Measurements from ENCODE around the gene MTAP. TPM values are rescaled to one million over a fixed set of nuclear protein-coding genes. Genes with fewer than 3 reads are reported as not detected.
A peak's percentile ranks its signal among the peaks of the same experiment; 100 is the strongest.

MTAP gene
- total and polyA plus RNA-seq, 2 experiments from 2014 or later = 29.8 to 44.8 TPM

- no peak for DNase-seq
- TF ChIP-seq EZH2phosphoT487 (IDR thresholded peaks at IDR 0.05; ENCODE audit: insufficient read depth, low read depth) (no peak), EZH2 (IDR thresholded peaks at IDR 0.05; ENCODE audit: insufficient read depth, poor library complexity, severe bottlenecking) (no peak)
- H3K27me3 ChIP-seq (replicated peaks; ENCODE audit: insufficient read depth) = no peaks in the 10 kb centered on the region
- no peak overlapping the region for H3K4me3 ChIP-seq
- peaks cover 10% of the 10 kb centered on the region; the same call in 1 of the 2 replicates for H3K79me2 ChIP-seq (ENCODE audit: insufficient read depth)
- H3K9me3 ChIP-seq (ENCODE audit: low read depth) = no peaks in the 10 kb centered on the region
- peak overlapping the region; percentile 16; the same call in 1 of the 2 replicates for H3K27ac ChIP-seq
- no peaks in the 10 kb centered on the region for H4K20me1 ChIP-seq (ENCODE audit: insufficient read depth)
- H3K4me1 ChIP-seq (ENCODE audit: insufficient read depth) = peaks cover 36% of the 10 kb centered on the region
- H3K9me2 ChIP-seq (ENCODE audit: insufficient read depth) = no peaks in the 10 kb centered on the region
- no peak overlapping the region for H3K4me2 ChIP-seq (ENCODE audit: unreplicated experiment)
- in situ Hi-C loops (cut with MboI) = no loop called here
- H3K36me3 ChIP-seq (ENCODE audit: low read depth) = peaks cover 24% of the 10 kb centered on the region; the same call in 1 of the 2 replicates
- H3F3A ChIP-seq (ENCODE audit: insufficient read depth) = peaks cover 77% of the 10 kb centered on the region
- no peak overlapping the region for H3K9ac ChIP-seq
- 95% methylated on average over 4 of the region's 4 CpGs for WGBS, 2 experiments (ENCODE audit: low coverage in 1 of 2, low lambda C conversion rate in 2 of 2, missing lambda C conversion rate in 2 of 2)
- no peak overlapping the region for H2AFZ ChIP-seq
Observed at GRCh38 chr9:21854119-21854518, 51.7 kb downstream of the MTAP start.

GRCh38 chr9:21854594-21854993 lies 52.2 kb downstream of the MTAP start:
- H3K4me1 ChIP-seq (ENCODE audit: insufficient read depth) = peaks cover 36% of the 10 kb centered on the region
- DNase-seq = peak; percentile 64
- H3K36me3 ChIP-seq (ENCODE audit: low read depth) = peaks cover 29% of the 10 kb centered on the region
- in situ Hi-C loops (cut with MboI) = no loop called here
- WGBS, 2 experiments (ENCODE audit: low coverage in 1 of 2, low lambda C conversion rate in 2 of 2, missing lambda C conversion rate in 2 of 2) = 74 to 77% methylated on average over 11 of the region's 11 CpGs
- H3F3A ChIP-seq (ENCODE audit: insufficient read depth) = peaks cover 77% of the 10 kb centered on the region
- no peaks in the 10 kb centered on the region for H3K27me3 ChIP-seq (replicated peaks; ENCODE audit: insufficient read depth)
- H2AFZ ChIP-seq = no peak overlapping the region
- H3K4me2 ChIP-seq (ENCODE audit: unreplicated experiment) = peak overlapping the region; percentile 4
- no peaks in the 10 kb centered on the region for H3K9me3 ChIP-seq (ENCODE audit: low read depth)
- H3K27ac ChIP-seq = peak overlapping the region; percentile 82; the same call in 1 of the 2 replicates
- H3K79me2 ChIP-seq (ENCODE audit: insufficient read depth) = peaks cover 15% of the 10 kb centered on the region; the same call in 1 of the 2 replicates
- H3K9me2 ChIP-seq (ENCODE audit: insufficient read depth) = no peaks in the 10 kb centered on the region
- no peak for TF ChIP-seq EZH2phosphoT487 (IDR thresholded peaks at IDR 0.05; ENCODE audit: insufficient read depth, low read depth)
- no peak for TF ChIP-seq EZH2 (IDR thresholded peaks at IDR 0.05; ENCODE audit: insufficient read depth, poor library complexity, severe bottlenecking)
- H3K4me3 ChIP-seq = no peak overlapping the region
- H4K20me1 ChIP-seq (ENCODE audit: insufficient read depth) = no peaks in the 10 kb centered on the region
- no peak overlapping the region for H3K9ac ChIP-seq

- no peak for TF ChIP-seq EZH2 (IDR thresholded peaks at IDR 0.05; ENCODE audit: insufficient read depth, poor library complexity, severe bottlenecking)
- no peak for TF ChIP-seq EZH2phosphoT487 (IDR thresholded peaks at IDR 0.05; ENCODE audit: insufficient read depth, low read depth)
- H4K20me1 ChIP-seq (ENCODE audit: insufficient read depth) = no peaks in the 10 kb centered on the region
- peak overlapping the region; percentile 62 for H3K4me2 ChIP-seq (ENCODE audit: unreplicated experiment)
- H3K9me3 ChIP-seq (ENCODE audit: low read depth) = no peaks in the 10 kb centered on the region
- no peak overlapping the region for H2AFZ ChIP-seq
- peak overlapping the region; percentile 55 for H3K9ac ChIP-seq
- H3K27me3 ChIP-seq (replicated peaks; ENCODE audit: insufficient read depth) = no peaks in the 10 kb centered on the region
- in situ Hi-C loops (cut with MboI) = no loop called here
- peak; percentile 81 for DNase-seq
- H3K27ac ChIP-seq = peak overlapping the region; percentile 82
- WGBS, 2 experiments (ENCODE audit: low coverage in 1 of 2, low lambda C conversion rate in 2 of 2, missing lambda C conversion rate in 2 of 2) = 6 to 8% methylated on average over 5 of the region's 5 CpGs
- H3K36me3 ChIP-seq (ENCODE audit: low read depth) = peaks cover 48% of the 10 kb centered on the region
- peaks cover 17% of the 10 kb centered on the region; the same call in 1 of the 2 replicates for H3K79me2 ChIP-seq (ENCODE audit: insufficient read depth)
- peaks cover 36% of the 10 kb centered on the region for H3K4me1 ChIP-seq (ENCODE audit: insufficient read depth)
- no peaks in the 10 kb centered on the region for H3K9me2 ChIP-seq (ENCODE audit: insufficient read depth)
- peak overlapping the region; percentile 26 for H3K4me3 ChIP-seq
- peaks cover 68% of the 10 kb centered on the region for H3F3A ChIP-seq (ENCODE audit: insufficient read depth)
Observed at GRCh38 chr9:21856301-21857094, 54.1 kb downstream of the MTAP start.

GRCh38 chr9:21862871-21863270 lies 60.4 kb downstream of the MTAP start:
- H3K9me2 ChIP-seq (ENCODE audit: insufficient read depth) = no peaks in the 10 kb centered on the region
- H3K79me2 ChIP-seq (ENCODE audit: insufficient read depth) = peaks cover 17% of the 10 kb centered on the region; the same call in 1 of the 2 replicates
- H3K9me3 ChIP-seq (ENCODE audit: low read depth) = no peaks in the 10 kb centered on the region
- no peak overlapping the region for H3K27ac ChIP-seq
- peaks cover 6% of the 10 kb centered on the region; the same call in 1 of the 2 replicates for H3K4me1 ChIP-seq (ENCODE audit: insufficient read depth)
- no peak overlapping the region for H3K4me3 ChIP-seq
- 88 to 98% methylated on average over 1 of the region's 1 CpG for WGBS, 2 experiments (ENCODE audit: low coverage in 1 of 2, low lambda C conversion rate in 2 of 2, missing lambda C conversion rate in 2 of 2)
- H3K27me3 ChIP-seq (replicated peaks; ENCODE audit: insufficient read depth) = no peaks in the 10 kb centered on the region
- DNase-seq = no peak
- no peak overlapping the region for H3K9ac ChIP-seq
- H3K4me2 ChIP-seq (ENCODE audit: unreplicated experiment) = no peak overlapping the region
- peaks cover 74% of the 10 kb centered on the region for H3K36me3 ChIP-seq (ENCODE audit: low read depth)
- no peak for TF ChIP-seq EZH2 (IDR thresholded peaks at IDR 0.05; ENCODE audit: insufficient read depth, poor library complexity, severe bottlenecking)
- no peak for TF ChIP-seq EZH2phosphoT487 (IDR thresholded peaks at IDR 0.05; ENCODE audit: insufficient read depth, low read depth)
- H2AFZ ChIP-seq = no peak overlapping the region
- no peaks in the 10 kb centered on the region for H4K20me1 ChIP-seq (ENCODE audit: insufficient read depth)
- in situ Hi-C loops (cut with MboI) = no loop called here
- H3F3A ChIP-seq (ENCODE audit: insufficient read depth) = peaks cover 14% of the 10 kb centered on the region; the same call in 1 of the 2 replicates
